ENCODE data around the gene HES5.
A peak's percentile ranks its signal among the peaks of the same experiment; 100 is the strongest.
"Not testable (repeated sequence)": the region's sequence is repeated elsewhere in the genome, so short reads cannot be mapped to it uniquely, and the experiment has no call there.

HES5 gene

DNA sequence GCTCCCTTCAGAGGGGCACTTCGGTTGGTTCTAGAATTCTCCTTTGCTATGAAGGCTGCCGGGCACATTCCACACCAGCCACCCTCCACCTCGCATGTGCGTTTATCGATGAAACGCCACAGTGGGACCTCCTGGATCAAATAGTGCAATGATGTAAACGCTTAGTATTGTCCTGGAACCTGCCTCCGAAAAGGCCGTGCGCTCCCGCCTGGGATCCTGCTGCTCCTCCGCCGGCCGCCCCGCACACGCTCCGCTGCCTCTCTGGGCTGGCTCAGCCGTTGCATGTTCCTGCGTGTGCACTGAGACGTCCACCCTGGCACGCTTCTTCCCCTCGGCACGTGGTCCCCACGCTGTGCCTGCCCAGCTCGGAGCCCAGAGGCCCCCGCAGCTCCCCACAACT, 22.1 kb upstream of the HES5 start:
- H3K27me3 ChIP-seq (ENCODE audit: insufficient read depth, low read depth), result no peaks in the 10 kb centered on the region
- TF ChIP-seq, protein P1, sequence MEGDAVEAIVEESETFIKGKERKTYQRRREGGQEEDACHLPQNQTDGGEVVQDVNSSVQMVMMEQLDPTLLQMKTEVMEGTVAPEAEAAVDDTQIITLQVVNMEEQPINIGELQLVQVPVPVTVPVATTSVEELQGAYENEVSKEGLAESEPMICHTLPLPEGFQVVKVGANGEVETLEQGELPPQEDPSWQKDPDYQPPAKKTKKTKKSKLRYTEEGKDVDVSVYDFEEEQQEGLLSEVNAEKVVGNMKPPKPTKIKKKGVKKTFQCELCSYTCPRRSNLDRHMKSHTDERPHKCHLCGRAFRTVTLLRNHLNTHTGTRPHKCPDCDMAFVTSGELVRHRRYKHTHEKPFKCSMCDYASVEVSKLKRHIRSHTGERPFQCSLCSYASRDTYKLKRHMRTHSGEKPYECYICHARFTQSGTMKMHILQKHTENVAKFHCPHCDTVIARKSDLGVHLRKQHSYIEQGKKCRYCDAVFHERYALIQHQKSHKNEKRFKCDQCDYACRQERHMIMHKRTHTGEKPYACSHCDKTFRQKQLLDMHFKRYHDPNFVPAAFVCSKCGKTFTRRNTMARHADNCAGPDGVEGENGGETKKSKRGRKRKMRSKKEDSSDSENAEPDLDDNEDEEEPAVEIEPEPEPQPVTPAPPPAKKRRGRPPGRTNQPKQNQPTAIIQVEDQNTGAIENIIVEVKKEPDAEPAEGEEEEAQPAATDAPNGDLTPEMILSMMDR (conservative IDR thresholded peaks at IDR 0.05; ENCODE audit: low read depth, low read length), result no peak
- no peaks in the 10 kb centered on the region for H3K36me3 ChIP-seq (ENCODE audit: insufficient read depth)
- no peak overlapping the region for H3K4me3 ChIP-seq (IDR thresholded peaks at IDR 0.05; ENCODE audit: insufficient read depth, low read depth, low read length)
- peaks cover 33% of the 10 kb centered on the region for H3K4me1 ChIP-seq (ENCODE audit: low read depth, poor library complexity, severe bottlenecking)
- no peaks in the 10 kb centered on the region for H3K79me2 ChIP-seq (ENCODE audit: insufficient read depth, low read depth)
- H3K4me2 ChIP-seq, result no peak overlapping the region
- H4K20me1 ChIP-seq (ENCODE audit: insufficient read depth), result no peaks in the 10 kb centered on the region
- no peak overlapping the region for H3K9ac ChIP-seq
- H2AFZ ChIP-seq (ENCODE audit: low read depth), result no peak overlapping the region
- no peak overlapping the region for H3K27ac ChIP-seq

DNA sequence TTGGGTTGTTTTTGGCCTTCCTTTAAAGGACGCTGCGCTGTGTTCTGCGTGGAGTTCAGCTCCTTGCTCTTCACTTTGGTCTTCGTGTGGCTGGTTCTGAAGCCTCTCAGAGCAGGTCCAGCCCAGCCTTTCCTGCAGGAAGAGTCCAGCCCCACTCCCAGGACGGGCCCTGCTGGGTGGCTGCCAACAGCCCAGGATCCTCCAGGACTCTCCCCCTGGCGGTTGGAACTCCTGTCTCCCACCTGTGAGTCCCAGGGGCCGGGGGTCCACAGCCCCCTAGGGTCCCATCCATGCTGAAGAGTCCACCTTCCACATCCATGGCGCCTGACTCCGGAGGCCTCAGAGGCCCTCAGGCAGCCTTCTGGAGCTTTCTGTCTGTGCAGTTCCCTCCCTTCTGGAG, 21.5 kb upstream of the HES5 start:
- H3K4me2 ChIP-seq, result not testable (repeated sequence)

DNA sequence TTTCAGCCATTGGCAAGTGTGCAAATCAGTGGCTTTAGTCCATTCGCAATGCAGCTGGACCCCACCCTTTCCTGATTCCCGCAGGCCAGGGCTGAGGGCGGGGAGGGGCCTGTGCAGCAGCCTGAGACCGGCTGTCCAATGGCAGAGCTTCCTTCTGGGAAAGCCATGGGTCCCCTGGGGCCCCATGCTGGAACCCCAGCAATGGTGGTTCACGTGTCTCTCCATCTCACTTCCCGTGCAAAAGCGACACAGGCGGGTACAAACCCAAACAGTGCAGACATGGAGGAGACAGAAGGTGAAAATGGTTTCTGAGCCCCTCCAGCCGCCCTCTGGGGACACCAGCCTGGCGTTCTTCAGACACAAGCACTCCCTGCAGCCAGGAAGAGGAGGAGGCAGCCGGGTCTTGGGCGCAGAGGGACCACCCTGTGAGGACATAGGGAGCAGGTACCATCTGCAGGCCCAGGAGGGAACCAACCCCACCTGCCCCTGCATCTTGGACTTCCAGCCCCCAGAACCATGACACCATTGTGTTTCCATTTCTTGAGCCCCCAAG, 20.3 kb upstream of the HES5 start:
- not testable (repeated sequence) for H2AFZ ChIP-seq (ENCODE audit: low read depth); H3K79me2 ChIP-seq (ENCODE audit: insufficient read depth, low read depth); H3K9ac ChIP-seq; H3K4me2 ChIP-seq; H3K36me3 ChIP-seq (ENCODE audit: insufficient read depth); H3K4me3 ChIP-seq (IDR thresholded peaks at IDR 0.05; ENCODE audit: insufficient read depth, low read depth, low read length); H3K27me3 ChIP-seq (ENCODE audit: insufficient read depth, low read depth); H3K27ac ChIP-seq; H4K20me1 ChIP-seq (ENCODE audit: insufficient read depth)
- H3K4me1 ChIP-seq (ENCODE audit: low read depth, poor library complexity, severe bottlenecking), result peaks cover 34% of the 10 kb centered on the region

More for the DNA sequence above, 21.5 kb upstream of the HES5 start:
- H3K4me3 ChIP-seq (IDR thresholded peaks at IDR 0.05; ENCODE audit: insufficient read depth, low read depth, low read length); H3K79me2 ChIP-seq (ENCODE audit: insufficient read depth, low read depth); H4K20me1 ChIP-seq (ENCODE audit: insufficient read depth); H3K9ac ChIP-seq; H3K36me3 ChIP-seq (ENCODE audit: insufficient read depth); H2AFZ ChIP-seq (ENCODE audit: low read depth); H3K27ac ChIP-seq; H3K27me3 ChIP-seq (ENCODE audit: insufficient read depth, low read depth): not testable (repeated sequence)
- H3K4me1 ChIP-seq (ENCODE audit: low read depth, poor library complexity, severe bottlenecking), result peaks cover 33% of the 10 kb centered on the region

DNA sequence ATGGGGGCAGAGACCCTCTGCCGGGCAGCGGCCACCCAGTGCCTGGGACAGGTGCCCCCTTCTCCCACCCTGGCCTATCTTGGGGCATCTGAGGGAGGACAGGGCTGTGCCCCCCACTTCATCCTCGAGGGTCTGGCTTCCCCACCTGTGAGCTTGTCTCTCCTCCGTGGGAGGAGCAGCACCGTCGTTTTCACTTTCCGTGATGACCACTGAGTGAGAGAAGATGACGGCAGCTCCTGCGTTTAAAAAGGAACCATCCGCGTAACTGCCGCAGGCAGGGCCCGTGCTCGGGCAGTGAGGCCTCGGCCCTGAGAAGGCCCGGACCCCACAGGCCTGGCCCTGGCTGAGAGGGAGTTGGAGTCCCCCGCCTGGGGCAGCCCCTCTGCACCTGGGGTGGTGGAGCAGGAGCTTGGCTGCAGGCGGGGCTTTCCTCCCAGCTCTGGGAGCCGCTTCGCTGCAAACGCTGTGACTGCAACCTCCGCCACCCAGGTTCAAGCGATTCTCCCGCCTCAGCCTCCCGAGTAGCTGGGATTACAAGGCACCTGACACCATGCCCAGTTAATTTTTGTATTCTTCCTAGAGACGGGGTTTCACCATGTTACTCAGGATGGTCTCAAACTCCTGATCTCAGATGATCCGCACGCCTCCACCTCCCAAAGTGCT, 19.4 kb upstream of the HES5 start:
- Histone ChIP-seq H3K9ac (peak overlapping the region; percentile 76; the same call in 1 of the 2 replicates), H3K4me1 (ENCODE audit: low read depth, poor library complexity, severe bottlenecking) (peaks cover 29% of the 10 kb centered on the region), H2AFZ (ENCODE audit: low read depth) (peak overlapping the region; percentile 63), H3K27ac (peak overlapping the region; percentile 92), H3K4me2 (peak overlapping the region; percentile 99)
- H3K36me3 ChIP-seq (ENCODE audit: insufficient read depth); H3K4me3 ChIP-seq (IDR thresholded peaks at IDR 0.05; ENCODE audit: insufficient read depth, low read depth, low read length); H3K79me2 ChIP-seq (ENCODE audit: insufficient read depth, low read depth); H3K27me3 ChIP-seq (ENCODE audit: insufficient read depth, low read depth); H4K20me1 ChIP-seq (ENCODE audit: insufficient read depth): not testable (repeated sequence)

DNA sequence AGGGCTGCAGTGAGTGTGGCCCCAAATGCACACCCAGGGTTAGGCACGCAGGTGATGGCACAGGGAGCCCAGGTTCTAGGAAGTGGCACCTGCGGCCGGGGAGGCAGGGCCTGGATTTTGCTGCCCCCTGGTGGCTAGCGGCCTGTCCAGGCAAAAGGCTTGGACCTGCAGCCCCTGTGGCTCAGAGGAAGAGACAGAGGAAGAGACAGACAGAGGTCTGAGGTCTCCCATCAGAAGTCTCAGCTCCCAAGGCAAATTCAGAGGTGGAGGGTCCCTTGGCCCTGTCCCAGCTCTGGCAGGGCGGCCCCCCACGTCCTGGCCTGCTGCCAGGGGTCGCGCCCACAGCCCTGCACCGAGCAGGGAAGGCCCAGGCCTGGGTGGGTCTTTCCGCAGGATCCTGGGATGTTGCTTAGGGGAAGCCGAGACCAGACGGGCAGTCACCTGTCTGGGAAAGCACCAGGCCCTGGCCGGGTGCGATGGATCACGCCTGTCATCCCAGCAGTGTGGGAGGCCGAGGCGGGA, 18.1 kb upstream of the HES5 start:
- Histone ChIP-seq H3K4me1 (ENCODE audit: low read depth, poor library complexity, severe bottlenecking) (peaks cover 29% of the 10 kb centered on the region), H3K4me3 (IDR thresholded peaks at IDR 0.05; ENCODE audit: insufficient read depth, low read depth, low read length) (peak overlapping the region; percentile 54), H2AFZ (ENCODE audit: low read depth) (peak overlapping the region; percentile 63), H3K79me2 (ENCODE audit: insufficient read depth, low read depth) (no peaks in the 10 kb centered on the region), H4K20me1 (ENCODE audit: insufficient read depth) (no peaks in the 10 kb centered on the region), H3K4me2 (peak overlapping the region; percentile 99), H3K27ac (peak overlapping the region; percentile 92), H3K27me3 (ENCODE audit: insufficient read depth, low read depth) (no peaks in the 10 kb centered on the region), H3K9ac (peak overlapping the region; percentile 76), H3K36me3 (ENCODE audit: insufficient read depth) (no peaks in the 10 kb centered on the region)
- TF ChIP-seq, protein P1 (conservative IDR thresholded peaks at IDR 0.05; ENCODE audit: low read depth, low read length), result peak; percentile 96

Data from KMS-11 (cell line).